NCI-H82 treated with DMSO at 0.1 percent for 48 hours (cell line): Measurements from ENCODE around the gene PYGM.

ENCODE experiments used
- DNase-seq: peaks from one replicate; lab custom pipeline; 2025; ENCODE audit not compliant: unreplicated experiment; lab: John Stamatoyannopoulos, UW

Gene PYGM

DNA sequence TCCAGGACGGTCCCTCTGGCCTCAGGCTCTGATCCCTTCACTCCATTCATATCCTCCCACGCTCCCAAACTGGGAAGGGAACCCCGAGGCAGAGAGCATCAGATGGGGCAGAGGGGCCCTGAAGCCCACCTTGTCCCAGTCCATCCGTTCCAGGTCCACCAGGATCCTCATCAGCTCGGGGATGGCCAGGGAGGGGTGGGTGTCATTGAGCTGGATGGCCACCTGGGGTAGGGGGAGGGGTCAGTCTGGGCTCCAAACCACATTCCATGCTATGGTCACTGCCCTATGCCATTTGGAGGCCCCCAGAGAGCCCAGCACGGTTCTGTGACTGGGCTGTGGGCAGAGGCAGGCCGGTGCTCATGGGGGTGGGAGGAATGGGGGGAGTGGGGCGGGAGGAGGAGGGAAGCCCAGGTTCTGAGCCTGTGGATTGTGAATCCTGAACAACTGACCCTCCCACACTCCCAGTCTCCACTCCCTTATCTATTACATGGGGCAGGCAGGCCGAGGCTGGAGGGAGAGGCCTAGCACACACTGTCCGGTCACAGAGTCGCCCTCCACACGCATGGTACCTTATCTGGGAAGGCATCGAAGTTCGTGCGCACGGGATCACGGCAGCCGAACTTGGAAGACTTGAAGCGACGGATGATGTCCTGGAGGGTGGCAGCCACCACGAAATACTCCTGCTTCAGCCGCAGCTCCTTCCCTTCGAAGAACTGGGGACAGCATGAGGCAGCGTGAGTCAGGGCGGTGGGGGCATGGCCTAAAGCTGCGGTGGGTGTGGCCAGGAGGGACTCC lies 5.5 kb downstream of the PYGM start:
- no peak for DNase-seq

DNA sequence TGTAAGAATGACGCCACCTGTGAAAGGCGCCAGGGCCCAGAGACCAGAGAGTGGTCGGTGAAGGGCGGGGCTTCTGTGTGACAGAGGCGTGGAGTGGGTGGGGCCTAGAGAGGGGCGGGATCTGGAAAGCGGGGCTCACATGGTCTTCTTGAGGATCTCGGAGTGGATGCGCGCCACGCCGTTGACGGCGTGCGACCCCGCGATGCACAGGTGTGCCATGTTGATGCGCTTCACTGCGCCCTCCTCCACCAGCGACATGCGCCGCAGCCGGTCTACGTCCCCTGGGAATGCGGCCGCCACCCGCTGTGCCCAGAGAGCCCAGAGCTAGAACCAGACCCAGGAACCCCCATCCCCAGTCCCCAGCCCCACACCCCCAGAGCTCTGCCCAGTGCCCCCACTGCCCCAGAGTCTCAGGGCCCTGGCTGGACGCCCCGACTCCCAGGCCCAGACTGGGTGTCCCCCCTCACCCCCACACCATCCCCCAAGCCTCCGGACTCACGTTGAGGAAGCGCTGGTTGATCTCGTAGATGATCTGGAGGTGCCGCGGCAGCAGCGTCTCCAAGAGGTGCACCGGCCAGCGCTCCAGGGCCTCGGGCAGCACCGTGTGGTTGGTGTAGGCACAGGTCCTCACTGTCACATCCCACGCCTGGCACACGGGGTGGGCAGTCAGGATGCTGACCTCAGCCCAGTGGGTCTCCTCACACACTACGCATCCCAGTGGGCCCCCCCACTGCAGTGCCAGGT lies 6.2 kb downstream of the PYGM start:
- DNase-seq = no peak

DNA sequence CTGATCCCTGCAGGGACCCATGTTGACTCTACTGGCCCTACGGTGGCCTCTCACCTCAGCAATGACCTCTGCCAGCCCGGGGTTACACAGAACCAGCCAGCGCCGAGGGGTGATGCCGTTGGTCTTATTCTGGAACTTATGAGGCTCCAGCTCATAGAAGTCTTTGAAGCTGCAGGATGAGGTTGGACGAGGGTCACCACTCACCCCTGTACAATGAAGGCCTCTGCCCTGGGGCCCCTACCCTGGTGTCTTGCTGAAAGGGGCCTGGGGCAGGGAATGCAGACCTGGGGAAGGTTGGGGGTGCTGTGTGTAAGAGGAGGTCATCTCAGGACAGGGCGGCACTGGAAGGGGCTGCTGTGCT lies 6.8 kb downstream of the PYGM start:
- DNase-seq = no peak

DNA sequence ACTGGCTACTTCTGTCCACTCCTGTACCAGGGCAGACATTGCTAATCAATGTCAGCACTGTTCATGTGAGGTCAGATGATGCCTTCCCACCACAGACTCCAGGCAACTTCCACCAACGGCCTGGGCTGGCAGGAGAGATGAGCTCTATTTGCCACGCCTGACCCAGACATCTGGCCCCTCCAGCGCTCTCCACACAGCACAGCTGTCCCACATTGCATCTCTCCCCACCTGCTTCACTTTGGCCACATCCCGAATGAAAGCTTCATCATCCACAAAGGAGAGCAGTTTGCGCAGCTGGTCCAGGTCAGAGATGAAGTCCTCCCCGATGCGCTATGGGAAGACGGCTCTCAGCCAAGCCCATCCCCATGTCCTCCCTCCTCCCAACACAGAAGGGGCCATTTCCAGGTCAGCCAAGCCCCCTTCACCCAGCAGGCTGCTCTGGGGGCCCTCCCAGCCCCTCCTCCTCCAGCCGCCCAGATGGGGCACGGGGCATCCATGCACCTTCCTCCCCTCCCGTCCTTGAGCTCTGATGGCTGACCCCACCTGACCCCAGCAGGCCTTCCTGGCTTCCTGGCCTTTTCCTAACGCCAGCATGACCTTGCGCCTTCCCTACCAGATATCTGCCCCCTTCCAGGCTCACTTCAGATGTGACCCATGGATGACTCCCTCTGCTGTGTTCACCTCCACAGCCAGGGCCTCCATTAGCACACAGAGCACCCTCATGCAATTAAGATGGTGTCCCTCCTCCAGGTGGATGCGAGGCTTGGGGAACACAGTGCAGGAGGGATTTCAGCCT lies 7.4 kb downstream of the PYGM start:
- no peak for DNase-seq

DNA sequence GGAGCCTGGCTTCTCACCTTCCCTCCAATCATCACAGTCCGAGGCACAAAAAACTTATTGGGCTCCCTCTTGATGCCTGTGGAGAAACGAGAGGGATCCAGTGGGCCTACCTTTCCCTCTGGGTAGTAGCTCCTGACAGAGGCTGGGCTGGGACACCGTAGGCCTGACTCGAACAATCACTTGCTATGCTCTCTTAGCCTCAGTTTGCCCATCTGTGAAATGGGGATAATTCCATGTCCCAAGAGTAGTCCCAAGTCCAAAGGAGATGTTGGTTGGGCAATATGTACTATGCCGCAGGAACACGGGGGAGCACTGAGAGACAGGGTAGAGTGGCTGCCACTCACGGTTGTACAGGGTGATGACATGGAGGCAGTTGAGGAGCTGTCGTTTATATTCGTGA lies 8.2 kb downstream of the PYGM start:
- DNase-seq = no peak

DNA sequence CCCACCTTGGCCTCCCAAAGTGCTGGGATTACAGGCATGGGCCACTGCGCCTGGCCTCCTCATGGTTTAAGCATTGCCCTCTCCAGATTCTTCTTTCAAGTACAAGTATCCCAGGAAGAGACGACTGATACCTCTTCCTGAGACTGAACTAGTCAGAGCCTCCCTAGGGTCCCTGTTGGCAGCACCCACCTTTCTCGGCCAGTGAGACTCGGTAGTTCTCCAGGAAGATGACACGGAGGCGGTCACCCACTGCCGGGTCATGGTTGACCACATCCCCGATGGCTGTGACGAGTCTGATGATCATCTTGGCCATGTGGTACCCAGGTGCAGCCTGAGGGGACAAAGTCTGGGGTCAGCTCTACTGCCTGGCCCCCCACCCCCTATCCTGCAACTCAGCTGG lies 8.6 kb downstream of the PYGM start:
- no peak for DNase-seq

DNA sequence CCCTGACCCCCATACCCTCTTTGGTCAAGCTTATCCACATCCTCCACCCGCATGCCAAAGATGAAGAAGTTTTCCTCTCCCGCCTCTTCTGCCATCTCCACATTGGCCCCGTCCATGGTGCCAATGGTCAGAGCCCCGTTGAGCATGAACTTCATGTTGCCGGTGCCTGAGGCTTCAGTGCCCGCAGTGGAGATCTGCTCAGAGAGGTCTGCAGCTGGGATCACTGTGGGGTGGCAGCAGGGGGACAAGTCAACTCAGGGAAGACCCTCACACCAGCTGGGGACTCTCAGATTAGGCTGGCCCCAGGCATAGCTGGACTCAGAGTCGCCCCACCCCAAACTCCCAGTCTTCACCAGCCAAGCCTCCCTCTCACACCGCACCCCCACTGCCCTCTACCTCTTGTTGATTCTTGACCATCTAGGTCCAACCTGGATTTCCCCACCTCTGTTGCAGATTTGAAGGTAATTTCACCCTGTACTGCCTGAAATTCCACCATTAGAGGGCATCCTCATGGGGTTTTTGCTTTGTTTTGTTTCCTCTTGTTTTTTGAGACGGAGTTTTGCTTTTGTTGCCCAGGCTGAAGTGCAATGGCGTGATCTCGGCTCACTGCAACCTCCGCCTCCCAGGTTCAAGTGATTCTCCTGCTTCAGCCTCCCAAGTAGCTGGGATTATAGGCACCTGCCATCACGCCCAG lies 9.3 kb downstream of the PYGM start:
- no peak for DNase-seq

DNA sequence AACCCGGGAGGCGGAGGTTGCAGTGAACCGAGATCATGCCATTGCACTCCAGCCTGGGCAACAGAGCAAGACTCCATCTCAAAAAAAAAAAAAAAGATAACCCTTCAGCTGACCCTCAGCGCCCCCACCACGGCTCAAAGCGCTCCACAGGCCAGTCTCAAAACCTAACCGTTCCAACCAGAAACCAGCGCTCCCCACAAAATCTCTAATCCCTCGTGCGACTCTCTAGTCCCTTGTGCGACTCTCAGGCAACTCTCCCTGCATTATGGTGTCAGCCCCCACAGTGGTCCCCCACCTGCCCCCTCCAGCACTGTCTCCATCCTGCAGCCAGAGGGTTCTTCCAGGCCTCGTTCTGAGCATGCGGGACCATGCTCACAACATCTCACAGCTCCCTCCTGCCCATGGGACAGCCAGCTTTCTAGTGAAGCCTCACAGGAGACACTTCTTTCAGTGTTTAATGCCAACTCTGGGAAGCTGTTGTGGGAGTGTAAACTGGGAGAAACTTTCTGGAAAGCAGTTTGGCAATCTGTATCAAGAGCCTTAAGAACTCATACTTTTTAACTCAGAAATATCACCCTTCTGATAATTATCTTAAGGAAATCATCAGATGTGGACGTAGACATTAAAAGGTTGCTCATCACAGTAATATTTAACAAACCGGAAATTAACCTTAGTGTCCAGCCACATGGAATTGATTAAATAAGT lies 11.7 kb downstream of the PYGM start:
- no peak for DNase-seq

DNA sequence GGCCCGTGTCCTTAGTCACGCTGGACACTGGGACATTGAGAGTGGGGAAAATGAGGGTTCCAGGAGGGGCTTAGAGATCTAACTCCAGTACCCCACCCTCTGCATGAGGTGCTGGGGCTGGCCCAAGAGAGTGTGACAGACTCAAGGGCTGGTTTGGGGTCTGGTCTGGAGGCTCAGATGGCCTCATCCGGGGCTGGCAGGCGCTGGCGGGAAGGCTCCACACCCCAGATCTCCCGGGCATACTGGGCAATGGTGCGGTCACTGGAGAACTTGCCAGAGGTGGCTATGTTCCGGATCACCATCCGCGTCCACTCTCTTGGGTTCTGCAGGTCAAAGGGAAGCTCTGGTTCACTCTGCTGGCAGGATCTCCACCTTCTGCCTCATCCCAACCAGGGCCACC lies 13.3 kb downstream of the PYGM start:
- no peak for DNase-seq

DNA sequence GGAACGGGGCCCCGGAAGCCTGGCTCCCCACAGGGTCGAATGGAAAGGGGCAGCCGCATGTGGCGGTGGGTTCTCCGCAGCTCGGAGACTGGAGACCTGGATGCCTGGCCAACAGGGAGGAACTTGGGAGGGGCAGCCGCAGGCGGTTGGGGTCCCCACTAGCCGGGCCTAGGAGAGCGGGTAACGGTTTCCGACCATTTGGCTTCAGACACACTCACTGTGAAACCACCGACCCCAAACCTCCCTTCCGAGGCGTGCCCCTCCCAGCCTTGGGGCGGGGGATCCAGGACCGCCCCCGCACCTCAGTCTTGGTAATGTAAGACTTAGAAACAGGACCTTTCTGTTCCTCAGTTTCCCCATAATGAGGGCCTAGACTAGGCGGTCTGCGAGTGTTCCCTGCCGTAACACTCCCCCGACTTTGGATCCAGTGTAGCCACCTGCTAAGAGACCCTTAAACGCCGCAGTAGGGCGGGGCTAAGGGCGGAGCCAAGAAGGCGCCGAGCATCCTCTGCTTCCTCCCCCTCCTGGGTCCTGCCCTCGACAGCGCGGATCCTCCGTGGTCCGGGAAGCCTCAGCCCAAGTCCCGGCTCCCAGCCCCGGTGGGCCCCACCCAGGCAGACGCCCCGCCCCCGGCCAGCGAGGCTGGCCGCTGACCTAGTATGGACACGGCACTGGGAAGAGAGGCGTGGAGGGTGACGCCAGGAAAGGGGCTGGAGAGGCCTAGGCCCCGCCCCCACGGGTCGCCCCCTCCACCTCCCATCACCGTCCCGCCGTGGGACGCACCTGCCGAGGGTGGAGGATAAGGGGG lies 14.0 kb downstream of the PYGM start:
- no peak for DNase-seq

DNA sequence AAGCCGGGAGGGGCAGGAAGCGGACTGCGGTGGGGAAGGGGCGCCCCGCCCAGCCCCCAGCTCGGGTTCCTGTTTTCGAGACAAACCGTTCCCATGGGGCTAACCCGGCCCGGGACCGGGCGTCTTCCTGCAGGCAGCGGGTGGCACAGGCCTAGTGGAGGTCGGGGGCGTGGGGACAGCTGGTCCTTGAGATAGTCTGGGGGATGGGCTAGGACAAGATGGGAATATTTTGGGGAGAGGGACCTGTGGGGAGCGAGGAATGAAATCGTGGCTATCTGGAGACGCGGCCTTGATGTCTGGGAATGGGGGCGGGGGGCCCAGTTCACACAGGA lies 14.6 kb downstream of the PYGM start:
- DNase-seq = no peak

DNA sequence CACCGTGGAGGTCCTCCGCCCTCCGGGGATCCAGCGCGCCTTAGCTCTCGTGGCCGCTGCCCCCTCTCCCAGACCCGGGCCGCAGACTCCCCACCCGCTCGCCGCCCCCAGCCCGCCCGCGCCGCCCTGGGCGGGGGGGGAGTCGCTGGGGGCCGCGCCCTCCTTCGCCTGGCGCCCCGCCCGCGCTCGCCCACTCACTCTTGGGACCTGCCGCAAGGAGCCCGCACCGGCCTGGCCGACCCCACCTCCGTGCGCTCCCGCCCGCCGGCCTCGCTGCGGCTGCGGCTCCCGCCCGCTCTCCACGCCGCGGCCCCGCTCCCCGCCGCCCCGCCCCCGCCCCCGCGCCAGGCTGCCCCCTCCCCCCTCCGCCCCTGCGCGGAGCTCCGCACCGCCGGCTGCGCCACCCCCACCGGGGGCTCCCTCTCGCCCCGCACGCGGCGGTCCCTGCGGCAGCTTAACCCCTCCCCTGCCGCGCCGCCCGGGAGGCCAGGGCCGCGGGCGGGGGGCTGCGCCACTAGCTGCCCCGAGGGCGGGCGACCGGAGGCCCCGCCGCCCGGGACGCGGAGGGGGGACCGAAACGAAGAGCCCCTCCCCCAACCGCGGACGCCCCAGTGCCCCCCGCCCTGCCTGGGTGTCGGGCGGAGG lies 15.1 kb downstream of the PYGM start:
- no peak for DNase-seq

DNA sequence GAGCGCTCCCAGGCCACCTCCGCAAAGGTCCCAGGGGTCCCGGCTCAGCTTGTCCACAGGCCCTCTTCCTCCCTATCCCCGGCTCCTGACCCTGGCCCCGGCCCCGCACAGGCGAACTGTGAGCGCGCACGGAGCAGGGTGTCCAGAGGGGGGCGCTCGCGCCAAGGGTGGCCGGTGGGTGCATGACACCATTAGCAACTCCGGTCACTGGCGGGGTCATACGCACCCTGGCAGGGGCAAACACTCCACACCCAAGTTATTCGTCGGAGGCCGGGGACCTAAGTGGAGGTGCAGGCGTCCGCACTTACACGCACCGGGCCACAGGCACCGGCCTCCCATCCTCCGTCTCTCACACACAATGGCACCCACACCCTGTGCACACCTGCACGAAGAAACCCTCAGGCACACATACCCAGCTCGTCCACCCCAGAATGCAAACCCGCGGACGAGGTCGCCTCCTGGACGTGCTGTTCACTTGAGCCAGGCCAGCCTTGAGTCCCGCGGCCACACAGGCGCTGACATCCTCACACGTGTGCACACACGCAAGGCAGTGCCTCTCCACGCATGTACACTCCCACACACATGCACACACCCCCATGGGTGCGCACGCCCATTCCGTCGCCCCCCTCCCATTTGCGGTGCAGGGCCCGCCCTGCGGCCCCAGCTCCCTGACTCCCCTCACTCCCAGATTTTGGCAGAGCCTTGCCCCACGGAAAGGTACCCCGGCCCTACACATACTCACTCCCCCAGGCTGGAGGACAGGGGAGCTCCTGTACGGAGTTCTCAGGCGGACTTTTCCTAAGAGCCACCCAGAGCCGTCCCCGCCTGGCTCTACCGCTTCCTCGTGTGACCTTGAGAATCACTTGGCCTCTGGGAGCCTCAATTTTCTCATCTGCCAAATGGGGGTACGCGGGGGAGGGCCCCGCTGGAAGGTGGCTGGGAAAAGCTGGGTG lies 15.9 kb downstream of the PYGM start, which contains the start of gene RASGRP2:
Gene RASGRP2 (minus strand): TSS at position 552 of the 953 bp plus-strand sequence. CDS start 1,276 bp downstream, outside the sequence.
- no peak for DNase-seq

DNA sequence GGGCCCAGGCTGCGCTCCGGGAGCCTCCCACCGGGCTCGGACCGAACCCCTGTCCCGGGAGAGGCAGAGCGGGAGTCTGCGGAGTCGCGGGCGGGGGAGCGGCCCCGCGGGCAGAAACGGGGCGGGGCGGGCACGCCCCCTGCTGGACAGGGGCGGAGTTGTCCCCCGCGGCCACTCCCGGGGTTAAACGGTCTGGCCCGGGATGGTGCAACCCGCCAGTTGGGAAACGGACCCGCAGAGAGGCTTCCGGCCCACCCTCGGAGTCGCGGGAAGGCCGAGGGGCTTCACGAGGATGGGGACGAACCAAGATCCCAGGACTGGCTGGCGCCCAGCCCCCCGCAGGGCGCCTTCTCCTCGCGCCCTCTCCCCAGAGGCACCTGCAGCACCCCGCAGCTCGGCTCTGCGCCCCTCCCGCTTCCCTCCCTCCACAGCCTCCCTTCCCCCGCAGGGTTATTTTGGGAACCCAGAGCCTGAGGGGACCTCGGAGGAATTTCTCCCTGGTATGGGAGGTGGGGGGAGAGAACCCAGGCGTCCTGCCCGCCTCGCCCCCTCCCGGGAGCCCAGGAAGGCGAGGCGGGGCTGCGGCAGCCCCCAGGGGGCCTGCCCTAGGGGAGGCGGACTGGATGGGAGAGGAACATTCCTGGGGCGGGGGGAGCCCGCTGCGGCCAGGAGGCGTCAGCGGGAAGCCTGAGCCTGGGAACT lies 16.7 kb downstream of the PYGM start:
- no peak for DNase-seq

DNA sequence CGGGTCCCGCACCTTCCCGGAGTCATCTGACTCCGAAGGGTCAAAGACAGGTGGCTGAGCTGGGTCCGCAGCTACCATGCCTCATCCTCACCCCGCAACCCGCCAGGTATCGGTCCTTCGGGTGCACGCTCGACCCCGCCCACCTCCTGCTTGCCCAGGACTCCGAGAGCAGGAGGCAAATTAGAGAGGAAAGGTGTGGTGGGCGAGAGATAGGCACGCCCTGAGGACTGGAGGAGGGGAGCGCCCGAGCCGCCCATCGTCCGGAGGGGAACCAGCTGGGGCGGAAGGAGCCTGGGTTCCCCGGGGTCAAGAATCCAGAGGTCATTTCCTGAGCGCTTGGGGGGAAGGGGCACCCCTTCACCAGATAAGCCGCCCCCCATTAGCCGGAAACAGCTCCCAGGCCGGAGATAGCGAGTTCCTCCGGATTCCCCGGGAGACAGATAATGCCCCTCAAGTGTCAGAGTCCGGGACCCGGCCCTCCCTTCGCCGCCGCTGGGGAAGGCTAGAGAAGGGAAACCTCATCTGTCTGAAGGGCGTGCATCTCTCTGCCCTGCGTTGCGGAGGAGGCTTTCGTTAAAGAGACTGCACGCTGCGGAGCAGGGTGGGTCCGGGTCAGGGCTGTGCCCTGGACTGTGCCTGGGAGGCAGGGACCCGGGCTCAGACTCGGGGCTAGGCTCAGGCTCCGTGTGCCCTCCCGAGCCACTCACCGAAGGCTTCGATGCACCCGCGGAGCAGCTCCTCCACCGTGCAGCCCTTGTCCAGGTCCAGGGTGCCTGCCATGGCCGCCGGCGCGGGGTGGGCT lies 17.5 kb downstream of the PYGM start:
- no peak for DNase-seq

DNA sequence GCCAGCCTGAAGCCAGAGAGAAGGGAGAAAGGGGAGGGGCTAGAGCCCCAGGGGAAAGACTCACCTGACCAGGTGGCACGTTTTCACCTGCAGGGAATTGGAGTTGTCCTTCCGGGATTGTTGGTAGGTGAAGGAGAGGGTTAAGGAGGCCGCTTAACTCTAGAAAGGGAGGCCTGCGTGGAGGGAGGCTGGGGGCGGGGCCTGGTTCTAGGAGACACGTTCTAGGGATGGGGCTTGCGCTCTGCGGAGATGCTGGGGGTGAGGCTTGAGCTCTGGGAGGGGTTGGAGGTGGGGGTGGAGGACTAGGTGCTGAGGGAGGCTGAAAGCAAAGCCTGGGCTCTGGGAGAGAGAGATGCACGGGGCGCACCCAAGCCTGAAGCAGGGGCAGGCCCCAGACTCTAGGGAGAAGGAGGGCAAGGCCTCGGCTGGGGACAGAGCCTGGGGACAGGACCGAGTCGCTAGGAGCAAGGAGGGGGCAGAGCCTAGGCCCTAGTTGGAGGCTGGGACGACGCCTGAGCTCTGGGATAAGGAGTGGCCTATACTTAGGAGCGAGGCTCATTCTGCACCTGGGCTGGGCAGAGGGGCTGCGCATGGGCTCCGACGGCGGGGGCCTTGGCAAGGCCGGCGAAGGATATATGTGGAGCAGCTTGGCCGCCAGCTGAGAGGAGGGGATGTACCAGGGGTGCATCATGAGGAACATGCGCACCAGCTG lies 18.2 kb downstream of the PYGM start:
- DNase-seq = no peak
